ENCODE results near the gene EEF1A2.

DNA sequence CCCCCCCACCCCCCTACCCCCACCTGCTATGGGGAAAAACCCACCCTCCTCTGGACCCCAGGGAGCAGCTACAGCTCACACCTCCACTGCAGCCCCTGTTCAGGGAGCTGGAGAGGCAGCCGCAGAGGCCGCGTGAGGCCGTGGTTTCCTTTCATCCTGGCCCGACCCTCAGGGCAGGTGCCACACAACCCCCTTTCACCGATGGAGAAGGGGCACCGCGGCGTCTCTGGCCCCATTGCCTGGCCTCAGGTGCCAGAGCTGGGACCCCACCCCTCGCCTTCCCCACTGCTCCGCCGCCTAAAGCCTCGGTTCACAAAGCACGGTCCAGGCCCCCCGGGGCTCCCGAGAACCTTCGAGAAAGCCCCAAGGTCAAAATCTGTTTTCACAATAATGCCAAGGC, 14.6 kb downstream of the EEF1A2 start:
- TF ChIP-seq, protein P1, sequence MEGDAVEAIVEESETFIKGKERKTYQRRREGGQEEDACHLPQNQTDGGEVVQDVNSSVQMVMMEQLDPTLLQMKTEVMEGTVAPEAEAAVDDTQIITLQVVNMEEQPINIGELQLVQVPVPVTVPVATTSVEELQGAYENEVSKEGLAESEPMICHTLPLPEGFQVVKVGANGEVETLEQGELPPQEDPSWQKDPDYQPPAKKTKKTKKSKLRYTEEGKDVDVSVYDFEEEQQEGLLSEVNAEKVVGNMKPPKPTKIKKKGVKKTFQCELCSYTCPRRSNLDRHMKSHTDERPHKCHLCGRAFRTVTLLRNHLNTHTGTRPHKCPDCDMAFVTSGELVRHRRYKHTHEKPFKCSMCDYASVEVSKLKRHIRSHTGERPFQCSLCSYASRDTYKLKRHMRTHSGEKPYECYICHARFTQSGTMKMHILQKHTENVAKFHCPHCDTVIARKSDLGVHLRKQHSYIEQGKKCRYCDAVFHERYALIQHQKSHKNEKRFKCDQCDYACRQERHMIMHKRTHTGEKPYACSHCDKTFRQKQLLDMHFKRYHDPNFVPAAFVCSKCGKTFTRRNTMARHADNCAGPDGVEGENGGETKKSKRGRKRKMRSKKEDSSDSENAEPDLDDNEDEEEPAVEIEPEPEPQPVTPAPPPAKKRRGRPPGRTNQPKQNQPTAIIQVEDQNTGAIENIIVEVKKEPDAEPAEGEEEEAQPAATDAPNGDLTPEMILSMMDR (conservative IDR thresholded peaks at IDR 0.05; ENCODE audit: low read depth, low read length), result no peak
- no peak for TF ChIP-seq POLR2A (IDR thresholded peaks at IDR 0.05; ENCODE audit: low read depth, low read length)
- TF ChIP-seq BHLHE40 (IDR thresholded peaks at IDR 0.05; ENCODE audit: low read depth, low read length), result no peak
- TF ChIP-seq RFX5 (IDR thresholded peaks at IDR 0.05; ENCODE audit: low read depth, low read length), result no peak
- TF ChIP-seq CHD1 (IDR thresholded peaks at IDR 0.05; ENCODE audit: low read depth, low read length), result no peak
- TF ChIP-seq RAD21 (IDR thresholded peaks at IDR 0.05; ENCODE audit: low read length), result no peak
- TF ChIP-seq MAFK (IDR thresholded peaks at IDR 0.05; ENCODE audit: low read depth, low read length), result no peak
- TF ChIP-seq, protein P2, sequence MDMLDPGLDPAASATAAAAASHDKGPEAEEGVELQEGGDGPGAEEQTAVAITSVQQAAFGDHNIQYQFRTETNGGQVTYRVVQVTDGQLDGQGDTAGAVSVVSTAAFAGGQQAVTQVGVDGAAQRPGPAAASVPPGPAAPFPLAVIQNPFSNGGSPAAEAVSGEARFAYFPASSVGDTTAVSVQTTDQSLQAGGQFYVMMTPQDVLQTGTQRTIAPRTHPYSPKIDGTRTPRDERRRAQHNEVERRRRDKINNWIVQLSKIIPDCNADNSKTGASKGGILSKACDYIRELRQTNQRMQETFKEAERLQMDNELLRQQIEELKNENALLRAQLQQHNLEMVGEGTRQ (IDR thresholded peaks at IDR 0.05; ENCODE audit: low read depth, low read length), result no peak
- no peak for TF ChIP-seq FOS (IDR thresholded peaks at IDR 0.05; ENCODE audit: low read depth, low read length)
- TF ChIP-seq RCOR1 (IDR thresholded peaks at IDR 0.05; ENCODE audit: insufficient replicate concordance, low read length), result no peak
- no peak for TF ChIP-seq NFE2L2 (IDR thresholded peaks at IDR 0.05; ENCODE audit: low read depth, low read length)
- TF ChIP-seq MAZ (IDR thresholded peaks at IDR 0.05; ENCODE audit: borderline replicate concordance, low read depth, low read length), result no peak

All from IMR-90 (cell line).